H9 (cell line): Measurements from ENCODE around the gene TTC39B. TPM values are rescaled to one million over a fixed set of nuclear protein-coding genes. Genes with fewer than 3 reads are reported as not detected.

Experiments used
- DNase-seq: peaks from one replicate; pipeline ENCODE4 v3.0.0-alpha.2; 2017
- H2AFZ ChIP-seq: one replicate; pipeline ENCODE4 v1.6.1; 2013; ENCODE audit warnings: mild to moderate bottlenecking, low read length, control low read depth, moderate library complexity
- H2AK5ac ChIP-seq: 2 replicates; pipeline ENCODE4 v1.6.1; 2013; ENCODE audit warnings: low read length, control low read depth, mixed read lengths; ENCODE audit not compliant: insufficient read length
- H2BK120ac ChIP-seq: one replicate; pipeline ENCODE4 v1.6.1; 2013; ENCODE audit warnings: low read depth, mild to moderate bottlenecking, low read length, control low read depth, inconsistent platforms; ENCODE audit not compliant: poor library complexity, severe bottlenecking
- H2BK12ac ChIP-seq: 2 replicates; pipeline ENCODE4 v1.6.1; 2013; ENCODE audit warnings: low read length, control low read depth, mixed read lengths, low read depth; ENCODE audit not compliant: insufficient read length
- H2BK15ac ChIP-seq: 2 replicates; pipeline ENCODE4 v1.6.1; 2013; ENCODE audit warnings: low read depth, low read length, control low read depth
- H2BK20ac ChIP-seq: one replicate; pipeline ENCODE4 v1.6.1; 2013; ENCODE audit warnings: low read depth, mild to moderate bottlenecking, low read length, control low read depth, inconsistent platforms; ENCODE audit not compliant: poor library complexity, severe bottlenecking
- H2BK5ac ChIP-seq: 2 replicates; pipeline ENCODE4 v1.6.1; 2013; ENCODE audit warnings: low read length, control low read depth, mixed read lengths; ENCODE audit not compliant: insufficient read length
- H3K14ac ChIP-seq: 2 replicates; pipeline ENCODE4 v1.6.1; 2013; ENCODE audit warnings: low read length, control low read depth; ENCODE audit not compliant: insufficient read depth
- H3K18ac ChIP-seq: 2 replicates; pipeline ENCODE4 v1.6.1; 2013; ENCODE audit warnings: low read depth, mild to moderate bottlenecking, mixed read lengths, low read length, control low read depth; ENCODE audit not compliant: insufficient read length
- H3K23ac ChIP-seq: 2 replicates; pipeline ENCODE4 v1.6.1; 2013; ENCODE audit warnings: low read length, control low read depth, mixed read lengths, low read depth; ENCODE audit not compliant: insufficient read length
- H3K23me2 ChIP-seq: 2 replicates; pipeline ENCODE4 v1.6.1; 2013; ENCODE audit warnings: low read depth, mild to moderate bottlenecking, mixed read lengths, low read length, control low read depth; ENCODE audit not compliant: insufficient read length, poor library complexity, severe bottlenecking
- H3K27ac ChIP-seq: 2 replicates; pipeline ENCODE4 v1.5.1; 2013; ENCODE audit warnings: low read length, control low read depth, mixed read lengths, low read depth; ENCODE audit not compliant: insufficient read length
- H3K27me3 ChIP-seq: 2 replicates; pipeline ENCODE4 v1.6.1; 2013; ENCODE audit warnings: low read length, control low read depth, inconsistent platforms; ENCODE audit not compliant: insufficient read depth
- H3K4ac ChIP-seq: 2 replicates; pipeline ENCODE4 v1.6.1; 2013; ENCODE audit warnings: low read depth, mild to moderate bottlenecking, control low read depth, inconsistent platforms, low read length, moderate library complexity
- H3K4me1 ChIP-seq: 2 replicates; pipeline ENCODE4 v1.6.1; 2013; ENCODE audit warnings: low read length, control low read depth, inconsistent platforms; ENCODE audit not compliant: insufficient read depth
- H3K4me2 ChIP-seq: 2 replicates; pipeline ENCODE4 v1.6.1; 2013; ENCODE audit warnings: low read length, control low read depth, mixed read lengths; ENCODE audit not compliant: insufficient read length, insufficient read depth
- H3K56ac ChIP-seq: 2 replicates; pipeline ENCODE4 v1.6.1; 2013; ENCODE audit warnings: low read depth, mild to moderate bottlenecking, mixed read lengths, low read length, control low read depth; ENCODE audit not compliant: insufficient read length
- H3K79me1 ChIP-seq: 2 replicates; pipeline ENCODE4 v1.6.1; 2013; ENCODE audit warnings: low read depth, mild to moderate bottlenecking, moderate library complexity, low read length, control low read depth, inconsistent platforms; ENCODE audit not compliant: insufficient read depth, poor library complexity, severe bottlenecking
- H3K79me2 ChIP-seq: 2 replicates; pipeline ENCODE4 v1.6.1; 2013; ENCODE audit warnings: low read length, control low read depth, inconsistent platforms; ENCODE audit not compliant: insufficient read depth
- H3K9ac ChIP-seq: 2 replicates; pipeline ENCODE4 v1.6.1; 2013; ENCODE audit warnings: low read length, control low read depth, mixed read lengths; ENCODE audit not compliant: insufficient read length; ENCODE audit errors: extremely low read depth
- H3K9me3 ChIP-seq: one replicate; pipeline ENCODE4 v1.6.1; 2013; ENCODE audit warnings: low read depth, low read length, inconsistent platforms; ENCODE audit not compliant: control insufficient read depth
- H3T11ph ChIP-seq: one replicate; pipeline ENCODE4 v1.6.1; 2013; ENCODE audit warnings: mild to moderate bottlenecking, low read length, control low read depth, inconsistent platforms
- H4K20me1 ChIP-seq: one replicate; pipeline ENCODE4 v1.6.1; 2013; ENCODE audit not compliant: control insufficient read depth, insufficient read length, insufficient read depth
- H4K5ac ChIP-seq: 2 replicates; pipeline ENCODE4 v1.6.1; 2013; ENCODE audit warnings: low read depth, mild to moderate bottlenecking, mixed read lengths, low read length, control low read depth; ENCODE audit not compliant: insufficient read length
- H4K8ac ChIP-seq: replicated peaks from 2 replicates; pipeline ENCODE4 v1.6.1; 2013; ENCODE audit warnings: low read length, control low read depth, mixed read lengths, low read depth; ENCODE audit not compliant: insufficient read length
- H4K91ac ChIP-seq: 2 replicates; pipeline ENCODE4 v1.6.1; 2013; ENCODE audit warnings: low read depth, mild to moderate bottlenecking, moderate library complexity, mixed read lengths, low read length, control low read depth; ENCODE audit not compliant: insufficient read length
- H3K27ac Mint-ChIP-seq, 3 experiments: 2 replicates in 2 of 3; 3 replicates in 1 of 3; pipeline ENCODE4 v1.8.0; 2020 to 2021; ENCODE audit warnings: mixed read lengths in 3 of 3, mild to moderate bottlenecking in 1 of 3, moderate library complexity in 1 of 3
- H3K27me3 Mint-ChIP-seq: 2 replicates; pipeline ENCODE4 v1.8.0; 2021; ENCODE audit warnings: low read depth, mild to moderate bottlenecking, moderate library complexity, mixed read lengths
- H3K36me3 Mint-ChIP-seq, 3 experiments: 2 replicates in 2 of 3; 3 replicates in 1 of 3; pipeline ENCODE4 v1.8.0; 2020 to 2021; ENCODE audit warnings: low read depth in 3 of 3, mixed read lengths in 3 of 3; ENCODE audit not compliant: insufficient read depth in 1 of 3
- H3K4me1 Mint-ChIP-seq, 2 experiments: 2 replicates each; pipeline ENCODE4 v1.8.0; 2020; ENCODE audit warnings: mixed read lengths in 2 of 2
- H3K4me3 Mint-ChIP-seq, 2 experiments: 2 replicates in 1 of 2; 3 replicates in 1 of 2; pipeline ENCODE4 v1.8.0; 2020 to 2021; ENCODE audit warnings: mild to moderate bottlenecking in 2 of 2, mixed read lengths in 2 of 2, moderate library complexity in 1 of 2
- H3K9me3 Mint-ChIP-seq, 2 experiments: 2 replicates in 1 of 2; 3 replicates in 1 of 2; pipeline ENCODE4 v1.8.0; 2020; ENCODE audit warnings: mild to moderate bottlenecking in 2 of 2, mixed read lengths in 2 of 2, moderate library complexity in 1 of 2
- CTCF ChIP-seq: fragments of 200-600 bp; sonication (generic); conservative IDR thresholded peaks from 3 replicates; pipeline ENCODE4 v1.8.0; 2021; ENCODE audit warnings: antibody characterized with exemption, mild to moderate bottlenecking
- WGBS: extraction: QIAGEN DNeasy Blood & Tissue Kit; methylation state at CpG from one replicate; pipeline ENCODE4 v1.1.7; 2013; ENCODE audit warnings: missing lambda C conversion rate, low lambda C conversion rate, mixed read lengths; ENCODE audit not compliant: insufficient read length; ENCODE audit errors: extremely low coverage; 5-methylcytosine and 5-hydroxymethylcytosine counted together
- total RNA-seq: library from RNA; stranded (reverse); gene quantifications from 2 replicates; pipeline ENCODE4 v1.2.1, GENCODE V29; 2021

TTC39B gene
- total RNA-seq, 1 experiment from 2014 or later: 8.2 TPM

DNA sequence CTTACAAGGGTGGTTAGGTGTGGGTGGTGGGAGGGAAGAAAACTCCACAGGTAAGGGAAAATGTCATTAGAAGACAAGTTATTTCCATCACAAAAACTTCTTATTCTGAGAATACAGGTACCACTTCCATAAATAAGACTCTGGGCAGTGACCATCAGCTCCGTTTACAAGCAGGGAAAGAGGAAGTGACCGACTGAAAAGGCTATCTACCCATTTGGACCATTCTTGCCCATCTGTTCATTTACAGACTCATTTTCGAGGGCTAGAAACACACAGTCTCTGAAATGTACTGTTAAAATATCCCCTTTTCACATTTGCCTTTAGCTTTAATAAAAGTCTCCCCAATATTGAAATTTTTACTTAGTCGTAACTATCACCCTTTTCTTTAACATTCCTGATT lies 79.5 kb downstream of the TTC39B start:
- no peaks in the 10 kb centered on the region for H4K20me1 ChIP-seq
- H3K27me3 ChIP-seq: no peaks in the 10 kb centered on the region
- no peaks in the 10 kb centered on the region for H3K27me3 Mint-ChIP-seq
- H3K4me1 ChIP-seq: no peaks in the 10 kb centered on the region
- peaks cover 2 to 6% of the 10 kb centered on the region in 2 experiments for H3K4me1 Mint-ChIP-seq
- peaks cover 0 to 2% of the 10 kb centered on the region in 2 experiments; a peak in 2 of 5 replicates for H3K9me3 Mint-ChIP-seq
- H4K91ac ChIP-seq: no peak overlapping the region
- H2BK20ac ChIP-seq: no peak overlapping the region
- H3T11ph ChIP-seq: no peak overlapping the region
- H3K14ac ChIP-seq: no peak overlapping the region
- no peak overlapping the region for H2BK12ac ChIP-seq
- no peak overlapping the region for H3K18ac ChIP-seq
- H3K56ac ChIP-seq: no peak overlapping the region
- no peaks in the 10 kb centered on the region for H3K79me1 ChIP-seq
- H3K36me3 Mint-ChIP-seq: peaks cover 0 to 3% (median 3%) of the 10 kb centered on the region in 3 experiments; a peak in 5 of 7 replicates
- DNase-seq: no peak
- H2BK120ac ChIP-seq: no peak overlapping the region
- no peak overlapping the region for H2BK5ac ChIP-seq
- H2AK5ac ChIP-seq: no peak overlapping the region
- WGBS: no CpG with 5 or more reads among the region's 4 CpGs
- no peak overlapping the region for H2BK15ac ChIP-seq
- no peaks in the 10 kb centered on the region for H3K9me3 ChIP-seq
- no peak overlapping the region for H4K8ac ChIP-seq
- no peak overlapping the region for H3K4ac ChIP-seq
- H2AFZ ChIP-seq: no peak overlapping the region
- H3K23me2 ChIP-seq: no peaks in the 10 kb centered on the region
- no peak overlapping the region for H3K23ac ChIP-seq
- TF ChIP-seq CTCF: no peak
- no peak overlapping the region for H4K5ac ChIP-seq
- no peak overlapping the region for H3K27ac ChIP-seq
- H3K4me2 ChIP-seq: no peak overlapping the region
- no peaks in the 10 kb centered on the region for H3K79me2 ChIP-seq
- no peak overlapping the region for H3K9ac ChIP-seq
- H3K4me3 Mint-ChIP-seq: no peak overlapping the region
- no peak overlapping the region for H3K27ac Mint-ChIP-seq
